Tibial nerve (tissue), 3 donors: ENCODE results near the gene KNTC1.

Source experiments
- CTCF ChIP-seq, 5 experiments: fragments of 200-600 bp in 3 of 5; fragments of 450-650 bp in 2 of 5; sonication (generic) in 3 of 5; IDR thresholded peaks; one replicate each; pipeline ENCODE4 v1.5.1; 2016 to 2019; ENCODE audit warnings: antibody characterized with exemption in 5 of 5, mild to moderate bottlenecking in 3 of 5, moderate library complexity in 2 of 5
- POLR2A ChIP-seq, 2 donors: fragments of 450-650 bp; IDR thresholded peaks; one replicate each; pipeline ENCODE4 v1.6.1; 2017; ENCODE audit warnings: antibody characterized with exemption in 2 of 2, mild to moderate bottlenecking in 2 of 2, moderate library complexity in 2 of 2

GRCh38 chr12:122569288-122569687 lies 42.2 kb downstream of the KNTC1 start:
- TF ChIP-seq CTCF (IDR thresholded peaks at IDR 0.05), result no peak
- no peak for TF ChIP-seq POLR2A (IDR thresholded peaks at IDR 0.05)
